Right ventricle myocardium inferior (tissue), 1 donor: Measurements from ENCODE around the gene GPRIN3. TPM values are rescaled to one million over a fixed set of nuclear protein-coding genes. Genes with fewer than 3 reads are reported as not detected.

Experiments used
- ATAC-seq: fragments of 200-7000 bp; cut with Tn5 transposase; one replicate; pipeline ENCODE4 v1.9.1; 2020; ENCODE audit warnings: mild to moderate bottlenecking, moderate library complexity
- DNase-seq: peaks from one replicate; pipeline ENCODE4 v3.0.0; 2021; ENCODE audit errors: missing footprints
- intact Hi-C: fragments of 100-400 bp; cut with DNase I; formaldehyde crosslinking; loops from one replicate; pipeline ENCODE4 v1.11.0; 2022
- long read RNA-seq: library from polyadenylated mRNA; unstranded; transcript quantifications from one replicate; pipeline ENCODE4 v2.0.0, GENCODE V29; 2021
- total RNA-seq: library from RNA; stranded (reverse); fragmentation: NEBNext Ultra II Directional; extraction: Animal tissue kit (Norgen Biotek cat#: 25700); gene quantifications from one replicate; pipeline ENCODE4 v1.2.1, GENCODE V29; 2021
- donor health status: DM: no; HTN: yes; CAD: no; lungs with severe emphysema.

GPRIN3 gene
- 5.9 TPM for total RNA-seq
- long read RNA-seq, full-length matches to known transcripts: 1 of 1 reads
- long read RNA-seq, partial matches to known transcripts: 0 of 1 reads
- long read RNA-seq, other reads (novel, unspliced or antisense): 0 of 1 reads

DNA sequence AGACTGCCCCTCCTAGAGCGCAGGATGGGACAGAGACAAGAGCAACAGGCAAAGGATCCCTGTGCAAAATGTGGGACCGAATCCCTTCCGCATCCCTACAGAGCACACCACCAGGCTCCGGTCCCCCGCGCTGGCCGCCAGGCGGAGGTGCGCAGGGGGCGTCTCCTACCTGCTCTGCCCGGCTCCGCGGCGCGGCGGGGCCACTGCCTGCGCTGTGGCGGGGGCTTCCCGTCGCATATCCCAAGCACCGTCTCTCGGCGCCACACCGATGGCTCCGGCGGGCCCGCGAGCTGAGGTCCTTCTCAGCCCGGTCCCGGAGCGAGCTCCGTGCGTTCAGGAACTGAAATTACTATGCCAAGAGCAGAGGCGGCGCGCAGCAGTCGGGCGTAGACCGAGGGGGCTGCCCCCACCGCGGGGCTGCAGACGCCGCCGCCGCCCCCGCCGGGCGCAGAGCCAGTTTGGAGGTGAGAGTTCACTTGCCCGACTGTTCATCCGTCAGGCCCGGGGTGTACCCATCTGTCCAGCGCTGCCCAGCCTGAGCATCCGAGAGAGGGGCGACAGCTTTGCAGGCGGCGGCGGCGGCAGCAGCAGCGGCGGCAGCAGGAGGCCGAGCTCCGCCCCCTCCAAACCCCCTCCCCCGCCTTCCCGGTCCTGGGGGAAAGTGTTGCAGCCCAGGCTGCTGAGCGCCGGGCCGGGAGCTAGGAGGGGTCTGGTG is at the start of gene GPRIN3:
Gene GPRIN3, minus strand, starts transcription at position 355 of the 715 bp plus-strand sequence. CDS start 57,690 bp downstream, outside the sequence.
- DNase-seq (peak; percentile 86), ATAC-seq (peak; percentile 74)
- intact Hi-C loops: loop anchor here (2.0 to 5.0 kb wide), 4 partner anchors 53 to 125 kb away; no protein-coding TSS in a partner anchor

GRCh38 chr4:89357340-89357739 is 49.7 kb upstream of the GPRIN3 start:
- DNase-seq: no peak

GRCh38 chr4:89356086-89356485 is 48.5 kb upstream of the GPRIN3 start:
- intact Hi-C loops: no loop called here
- no peak for DNase-seq
- no peak for ATAC-seq

More at GRCh38 chr4:89357340-89357739, 49.7 kb upstream of the GPRIN3 start:
- intact Hi-C loops: no loop called here
- ATAC-seq: no peak

GRCh38 chr4:89353514-89353913 is 45.9 kb upstream of the GPRIN3 start:
- intact Hi-C loops: no loop called here
- no peak for ATAC-seq
- no peak for DNase-seq

GRCh38 chr4:89352541-89352940 is 44.9 kb upstream of the GPRIN3 start:
- ATAC-seq (no peak), DNase-seq (no peak)
- intact Hi-C loops: no loop called here

DNA sequence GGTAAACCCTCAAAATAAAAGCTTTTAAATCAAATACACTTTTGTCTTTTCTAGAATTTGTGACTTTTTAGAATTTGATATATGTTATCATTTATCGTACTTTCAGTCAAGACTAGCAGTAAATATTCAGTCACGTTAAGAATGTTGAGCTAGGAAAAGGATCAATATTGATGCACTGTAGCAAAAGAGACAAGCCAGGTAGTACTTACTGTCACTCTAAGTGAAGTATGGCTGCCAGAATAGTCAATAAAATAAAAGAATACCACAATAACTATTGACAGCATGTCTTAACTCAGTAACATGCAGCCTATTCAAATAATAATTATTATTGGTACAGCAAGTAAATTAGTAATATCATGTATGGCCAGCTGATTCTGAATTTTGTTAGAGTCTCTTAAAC is 43.6 kb upstream of the GPRIN3 start:
- intact Hi-C loops: no loop called here
- ATAC-seq (no peak), DNase-seq (no peak)

DNA sequence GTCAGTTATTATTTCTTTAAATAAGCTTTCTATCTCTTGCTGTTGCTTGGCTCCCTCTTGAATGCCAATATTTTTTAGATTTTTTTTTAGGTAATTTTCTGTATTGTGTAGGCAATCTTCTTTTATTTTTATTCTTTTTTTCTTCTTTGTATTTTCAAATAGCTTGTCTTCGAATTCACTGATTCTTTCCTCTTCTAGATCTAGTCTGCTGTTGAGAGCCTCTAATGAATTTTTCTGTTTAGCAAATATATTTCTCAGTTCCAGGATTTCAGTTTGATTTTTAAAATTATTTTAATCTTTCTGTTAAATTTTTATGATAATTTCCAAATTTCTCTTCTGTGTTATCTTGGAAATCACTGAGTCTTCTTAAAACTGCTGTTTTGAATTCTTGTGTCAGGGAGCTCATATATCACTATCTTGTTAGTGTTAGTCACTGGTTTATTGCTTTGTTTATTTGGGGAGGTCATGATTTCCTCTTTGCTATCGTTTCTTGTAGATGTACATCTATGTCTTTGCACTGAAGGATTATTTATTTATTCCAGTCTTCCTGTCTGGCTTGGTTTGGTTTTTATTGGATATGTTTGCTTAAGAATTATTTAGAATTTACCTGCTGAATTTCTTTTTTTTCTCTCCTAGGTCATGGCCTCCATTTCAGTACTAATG is 39.9 kb upstream of the GPRIN3 start:
- intact Hi-C loops: no loop called here
- DNase-seq (no peak), ATAC-seq (no peak)

DNA sequence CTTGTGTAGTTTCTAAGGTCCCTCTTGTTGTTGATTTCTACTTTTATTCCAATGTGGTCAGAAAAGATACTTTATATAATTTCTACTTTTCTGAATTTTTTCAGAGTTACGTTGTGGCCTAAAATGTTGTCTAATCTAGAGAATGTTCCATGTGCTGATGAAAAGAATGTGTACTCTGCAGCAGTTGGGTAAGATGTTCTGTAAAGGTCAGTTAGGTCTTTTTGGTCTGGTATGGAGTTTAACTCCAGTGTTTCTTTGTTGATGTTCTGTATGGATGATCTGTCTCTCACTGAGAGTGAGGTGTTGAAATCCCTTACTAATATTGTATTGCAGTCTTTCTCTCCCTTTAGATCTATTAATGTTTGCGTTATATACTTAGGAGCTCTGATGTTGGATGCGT is 37.0 kb upstream of the GPRIN3 start:
- intact Hi-C loops: no loop called here
- DNase-seq (no peak), ATAC-seq (no peak)

DNA sequence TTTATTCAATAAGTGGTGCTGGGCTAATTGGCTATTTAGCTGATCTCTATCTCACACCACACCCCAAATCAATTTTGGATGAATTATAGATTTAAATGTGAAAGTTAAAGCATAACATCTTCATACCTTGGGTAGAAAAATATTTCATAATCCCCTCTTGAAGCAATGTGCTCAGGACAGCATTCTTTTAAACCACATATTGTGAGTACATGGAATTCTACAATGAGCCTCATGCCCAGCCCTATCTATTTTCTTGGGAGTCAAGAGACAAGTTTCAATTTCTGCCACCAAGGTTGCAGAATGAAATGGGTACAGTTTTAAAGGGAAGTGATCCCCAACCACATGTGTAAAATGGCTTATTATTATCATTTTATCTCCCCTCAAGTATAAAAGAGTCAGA is 30.6 kb upstream of the GPRIN3 start:
- DNase-seq (no peak), ATAC-seq (no peak)
- intact Hi-C loops: no loop called here

GRCh38 chr4:89337681-89338080 is 30.1 kb upstream of the GPRIN3 start:
- no peak for ATAC-seq
- no peak for DNase-seq

GRCh38 chr4:89336818-89337420 is 29.3 kb upstream of the GPRIN3 start:
- ATAC-seq (no peak), DNase-seq (no peak)
- intact Hi-C loops: no loop called here

More at GRCh38 chr4:89337681-89338080, 30.1 kb upstream of the GPRIN3 start:
- intact Hi-C loops: no loop called here

- intact Hi-C loops: no loop called here
Measured at GRCh38 chr4:89334830-89335229, 27.2 kb upstream of the GPRIN3 start.

DNA sequence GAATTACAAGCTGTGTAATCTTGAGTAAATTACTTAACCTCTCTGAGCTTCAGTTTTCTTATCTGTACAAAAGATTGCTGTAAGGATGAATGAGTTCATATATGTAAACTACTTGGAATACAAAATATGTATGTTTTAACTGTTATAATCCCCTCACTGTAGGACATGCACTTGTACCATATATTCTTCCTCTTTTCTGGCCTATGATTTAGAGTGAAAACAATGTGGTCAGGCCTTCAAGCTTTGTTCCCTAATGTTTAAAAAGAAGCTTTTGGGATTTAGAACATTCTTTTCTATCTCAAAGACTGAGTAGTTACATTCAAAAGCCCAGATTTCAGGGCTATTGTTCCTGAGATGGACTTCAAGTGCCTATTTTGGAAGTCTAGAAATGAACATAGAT is 26.7 kb upstream of the GPRIN3 start:
- ATAC-seq (no peak), DNase-seq (no peak)
- intact Hi-C loops: no loop called here

More at GRCh38 chr4:89334830-89335229, 27.2 kb upstream of the GPRIN3 start:
- DNase-seq (no peak), ATAC-seq (no peak)

- ATAC-seq (no peak), DNase-seq (no peak)
- intact Hi-C loops: no loop called here
Measured at GRCh38 chr4:89331686-89332544, 24.3 kb upstream of the GPRIN3 start.

DNA sequence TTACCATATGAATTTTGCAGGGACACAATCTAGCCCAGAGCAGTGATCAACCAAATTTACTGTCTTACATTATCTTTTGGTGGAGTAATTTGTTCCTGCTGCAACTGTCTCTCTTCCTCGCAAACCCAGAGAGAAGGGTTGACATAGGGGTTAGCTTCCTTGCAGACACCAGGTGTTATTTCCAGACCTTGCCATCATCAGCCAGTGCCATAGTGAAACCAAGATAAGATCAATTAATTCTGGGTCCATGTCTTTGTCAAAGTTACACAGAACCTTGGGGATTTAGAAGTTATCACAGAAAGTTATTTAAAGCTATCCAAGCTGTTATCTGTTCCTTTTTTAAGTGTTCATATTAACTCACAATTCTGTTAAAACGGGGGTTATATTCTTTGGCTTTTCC is 23.6 kb upstream of the GPRIN3 start:
- intact Hi-C loops: no loop called here
- no peak for DNase-seq

DNA sequence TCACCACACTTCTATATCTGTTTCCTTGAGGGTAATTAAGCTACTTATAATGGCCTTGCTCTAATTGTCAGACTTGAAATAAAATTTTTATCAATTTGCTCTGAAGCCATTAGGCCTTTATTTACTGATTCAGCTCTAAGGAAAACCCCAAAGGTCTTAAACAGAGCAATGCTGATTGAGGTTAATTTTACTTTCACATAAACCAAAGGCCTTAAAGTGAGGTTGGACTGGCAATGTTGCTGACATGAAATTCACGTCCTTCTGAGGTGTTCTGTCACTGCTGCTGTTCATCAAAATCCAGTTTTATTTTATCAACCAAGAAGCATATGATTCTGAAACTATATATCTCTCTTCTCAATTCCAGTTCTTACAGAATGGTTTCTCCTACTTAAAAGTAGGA is 21.7 kb upstream of the GPRIN3 start:
- ATAC-seq (no peak), DNase-seq (no peak)
- intact Hi-C loops: no loop called here

More for the DNA sequence above, 23.6 kb upstream of the GPRIN3 start:
- ATAC-seq: no peak

DNA sequence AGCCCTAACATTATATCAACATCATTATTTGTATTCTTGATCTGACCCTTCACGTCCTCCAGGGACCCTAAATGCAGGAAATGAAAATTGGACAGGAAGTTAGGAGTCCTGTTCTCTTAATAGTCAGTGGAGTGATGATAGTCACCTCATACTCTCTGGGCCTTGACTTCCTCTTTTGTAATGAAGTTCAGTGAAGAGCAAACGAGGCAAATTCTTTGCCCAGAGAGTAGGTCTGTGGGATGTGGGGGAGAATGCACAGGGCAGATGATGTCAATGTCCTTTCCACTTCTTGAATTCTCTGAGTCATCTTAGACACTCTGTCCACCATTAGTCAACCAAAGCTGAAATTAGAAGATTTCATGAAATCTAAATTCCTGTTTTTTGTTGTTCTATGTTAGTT is 17.1 kb upstream of the GPRIN3 start:
- DNase-seq: no peak
- intact Hi-C loops: no loop called here
- peak; percentile 80 for ATAC-seq

- intact Hi-C loops: no loop called here
- DNase-seq (no peak), ATAC-seq (no peak)
Measured at GRCh38 chr4:89322671-89323070, 15.1 kb upstream of the GPRIN3 start.

DNA sequence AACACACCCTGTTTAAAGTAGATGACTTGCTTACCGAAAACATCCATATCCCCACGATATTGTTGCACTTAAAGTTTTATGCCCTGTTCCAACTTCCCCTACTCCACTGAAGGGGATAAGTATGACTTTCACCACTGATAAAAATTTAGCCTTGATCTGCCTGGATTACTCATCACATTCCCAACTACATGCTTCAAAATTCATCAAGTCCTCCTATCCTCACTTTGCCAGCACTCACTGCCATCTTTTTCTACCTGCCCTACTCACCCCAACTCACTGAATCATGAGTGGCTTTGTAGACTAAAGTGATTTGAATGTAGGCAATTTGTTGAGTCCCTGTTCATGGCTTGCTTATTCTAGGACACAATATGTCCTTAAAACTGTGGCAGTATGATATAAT is 12.2 kb upstream of the GPRIN3 start:
- ATAC-seq: no peak
- DNase-seq: no peak
- intact Hi-C loops: no loop called here
